IMR-90 (cell line): ENCODE data around the gene MAGI1. TPM values are rescaled to one million over a fixed set of nuclear protein-coding genes. Genes with fewer than 3 reads are reported as not detected.

Experiments
- ATAC-seq: fragments of 200-7000 bp; cut with Tn5 transposase; 2 replicates; pipeline ENCODE4 v1.9.1; 2020; ENCODE audit warnings: low read depth, mild to moderate bottlenecking, moderate library complexity
- BruUV-seq: library from RNA; stranded (reverse); fragments of 400-500 nt; replicated peaks from 2 replicates; lab custom pipeline; 2021; lab: Mats Ljungman, UMichigan
- CTCF ChIA-PET: fragments of 300-600 bp; formaldehyde crosslinking; extraction: SDS; loops from one replicate; lab custom pipeline; 2021; ENCODE audit warnings: antibody characterized with exemption; lab: Yijun Ruan, JAX
- POLR2A ChIA-PET: fragments of 300-600 bp; sonication (Branson Sonifier 250); formaldehyde crosslinking; loops from one replicate; lab custom pipeline; 2022; ENCODE audit warnings: antibody characterized with exemption; ENCODE audit not compliant: unreplicated experiment; lab: Charles Lee
- DNase-seq: peaks from one replicate; pipeline ENCODE4 v3.0.0; 2013
- H2AFZ ChIP-seq: replicated peaks from 2 replicates; pipeline ENCODE3; 2013; ENCODE audit warnings: low read length, mild to moderate bottlenecking; ENCODE audit not compliant: poor library complexity
- H2AK5ac ChIP-seq: 2 replicates; pipeline ENCODE4 v1.6.1; 2013; ENCODE audit warnings: low read depth, low read length, inconsistent platforms
- H2AK9ac ChIP-seq: replicated peaks from 2 replicates; pipeline ENCODE3; 2013; ENCODE audit warnings: mild to moderate bottlenecking, low read depth, low read length, moderate library complexity; ENCODE audit not compliant: poor library complexity
- H2BK120ac ChIP-seq: 2 replicates; pipeline ENCODE4 v1.6.1; 2013; ENCODE audit warnings: low read depth, low read length, inconsistent platforms
- H2BK15ac ChIP-seq: 3 replicates; pipeline ENCODE4 v1.6.1; 2013; ENCODE audit warnings: low read depth, low read length, inconsistent platforms
- H2BK20ac ChIP-seq: 2 replicates; pipeline ENCODE4 v1.6.1; 2013; ENCODE audit warnings: low read depth, mild to moderate bottlenecking, inconsistent platforms, low read length, moderate library complexity
- H2BK5ac ChIP-seq: 2 replicates; pipeline ENCODE4 v1.6.1; 2013; ENCODE audit warnings: mild to moderate bottlenecking, low read depth, low read length, inconsistent platforms; ENCODE audit not compliant: poor library complexity, severe bottlenecking
- H3K14ac ChIP-seq: replicated peaks from 2 replicates; pipeline ENCODE4 v1.6.1; 2013; ENCODE audit warnings: low read depth, low read length, inconsistent platforms
- H3K18ac ChIP-seq: 2 replicates; pipeline ENCODE4 v1.6.1; 2013; ENCODE audit warnings: low read depth, low read length, control low read depth
- H3K23ac ChIP-seq: 2 replicates; pipeline ENCODE4 v1.6.1; 2013; ENCODE audit warnings: low read depth, low read length, inconsistent platforms
- H3K27ac ChIP-seq: 2 replicates; pipeline ENCODE4 v1.5.1; 2013; ENCODE audit warnings: mild to moderate bottlenecking, control low read depth, low read length; ENCODE audit not compliant: insufficient read depth
- H3K27me3 ChIP-seq: 2 replicates; pipeline ENCODE4 v1.6.1; 2013; ENCODE audit warnings: low read length; ENCODE audit not compliant: control insufficient read depth, insufficient read depth
- H3K36me3 ChIP-seq: 2 replicates; pipeline ENCODE4 v1.6.1; 2013; ENCODE audit warnings: low read length, mixed read lengths; ENCODE audit not compliant: control insufficient read depth, insufficient read depth
- H3K4ac ChIP-seq: 2 replicates; pipeline ENCODE4 v1.6.1; 2013; ENCODE audit warnings: low read depth, low read length, inconsistent platforms
- H3K4me1 ChIP-seq: 2 replicates; pipeline ENCODE4 v1.6.1; 2013; ENCODE audit warnings: low read length, mixed read lengths; ENCODE audit not compliant: control insufficient read depth, insufficient read depth
- H3K4me2 ChIP-seq: 2 replicates; pipeline ENCODE4 v1.6.1; 2013; ENCODE audit warnings: low read depth, mild to moderate bottlenecking, control low read depth, low read length, moderate library complexity
- H3K4me3 ChIP-seq: 2 replicates; pipeline ENCODE4 v1.5.1; 2013; ENCODE audit warnings: low read depth, mild to moderate bottlenecking, control low read depth, low read length, moderate library complexity; ENCODE audit not compliant: insufficient read depth
- H3K56ac ChIP-seq: 2 replicates; pipeline ENCODE4 v1.6.1; 2013; ENCODE audit warnings: low read length, inconsistent platforms; ENCODE audit not compliant: insufficient read depth; ENCODE audit errors: extremely low read depth
- H3K79me1 ChIP-seq, 2 experiments: 2 replicates each; pipeline ENCODE4 v1.6.1; 2013; ENCODE audit warnings: low read length in 2 of 2, inconsistent platforms in 1 of 2, low read depth in 1 of 2
- H3K9ac ChIP-seq: 2 replicates; pipeline ENCODE4 v1.6.1; 2013; ENCODE audit warnings: low read depth, low read length, control low read depth
- H3K9me1 ChIP-seq: 2 replicates; pipeline ENCODE4 v1.6.1; 2013; ENCODE audit warnings: low read length, inconsistent platforms; ENCODE audit not compliant: insufficient read depth
- H3K9me3 ChIP-seq: 2 replicates; pipeline ENCODE4 v1.6.1; 2013; ENCODE audit warnings: low read length; ENCODE audit not compliant: control insufficient read depth, insufficient read depth
- H4K20me1 ChIP-seq: 2 replicates; pipeline ENCODE4 v1.6.1; 2013; ENCODE audit warnings: low read length, inconsistent platforms; ENCODE audit not compliant: insufficient read depth
- H4K5ac ChIP-seq: 2 replicates; pipeline ENCODE4 v1.6.1; 2013; ENCODE audit warnings: mild to moderate bottlenecking, low read depth, low read length, control low read depth
- H4K8ac ChIP-seq, 2 experiments: 2 replicates each; pipeline ENCODE4 v1.6.1; 2013; ENCODE audit warnings: low read depth in 2 of 2, low read length in 2 of 2, control low read depth in 1 of 2, inconsistent platforms in 1 of 2
- H4K91ac ChIP-seq: 2 replicates; pipeline ENCODE4 v1.6.1; 2013; ENCODE audit warnings: low read depth, low read length, inconsistent platforms; ENCODE audit not compliant: insufficient read depth
- CEBPB ChIP-seq: IDR thresholded peaks from 2 replicates; pipeline ENCODE4 v1.6.1; 2012; ENCODE audit warnings: low read depth, low read length, improper control_type of control experiment
- ELK1 ChIP-seq: fragments of 150-350 bp; IDR thresholded peaks from 2 replicates; pipeline ENCODE4 v1.6.1; 2016; ENCODE audit warnings: low read depth, mild to moderate bottlenecking, low read length, moderate library complexity, borderline replicate concordance
- FOS ChIP-seq: fragments of 150-350 bp; IDR thresholded peaks from 2 replicates; pipeline ENCODE4 v1.6.1; 2016; ENCODE audit warnings: low read depth, low read length
- MAFK ChIP-seq: IDR thresholded peaks from 2 replicates; pipeline ENCODE4 v1.6.1; 2012; ENCODE audit warnings: low read depth, low read length, improper control_type of control experiment
- NFE2L2 ChIP-seq: fragments of 150-350 bp; IDR thresholded peaks from 2 replicates; pipeline ENCODE4 v1.6.1; 2016; ENCODE audit warnings: low read depth, mild to moderate bottlenecking, low read length
- RFX5 ChIP-seq: IDR thresholded peaks from 2 replicates; pipeline ENCODE4 v1.8.0; 2012; ENCODE audit warnings: low read depth, mild to moderate bottlenecking, low read length, moderate library complexity
- SMC3 ChIP-seq: fragments of 150-350 bp; IDR thresholded peaks from 2 replicates; pipeline ENCODE4 v1.6.1; 2016; ENCODE audit warnings: low read depth, mild to moderate bottlenecking, antibody characterized with exemption, low read length, moderate library complexity
- WGBS, 2 experiments: methylation state at CpG; one replicate each; pipeline versions ENCODE4 v1.1.5 to v1.1.7; 2013; ENCODE audit warnings: missing lambda C conversion rate in 2 of 2; ENCODE audit not compliant: insufficient read length in 1 of 2; ENCODE audit errors: extremely low coverage in 2 of 2; 5-methylcytosine and 5-hydroxymethylcytosine counted together
- dilution Hi-C: fragments of 300-500 bp; cut with HindIII; formaldehyde crosslinking; loops from one replicate; pipeline ENCODE4 v1.14.3; 2018; ENCODE audit warnings: low sequenced_read_pairs; ENCODE audit not compliant: unreplicated experiment
- in situ Hi-C: fragments of 300-500 bp; cut with MboI; formaldehyde crosslinking; loops from 3 replicates; pipeline ENCODE4 v1.14.3; 2019; ENCODE audit warnings: low sequenced_read_pairs, inconsistent platforms, mixed read lengths
- intact Hi-C: fragments of 100-400 bp; cut with micrococcal nuclease; formaldehyde crosslinking; loops from 2 replicates; pipeline ENCODE4 v1.10.0; 2022
- polyA plus RNA-seq, 3 experiments: library from polyadenylated mRNA; depleted of rRNA; stranded (reverse); fragments of >200 nt; gene quantifications; 2 replicates each; pipeline ENCODE4 v1.2.3, GENCODE V29; 2012; ENCODE audit warnings: low replicate concordance in 1 of 3
- total RNA-seq: library from RNA; depleted of rRNA; stranded (reverse); fragments of >200 nt; gene quantifications from 2 replicates; pipeline ENCODE4 v1.2.3, GENCODE V29; 2012

The MAGI1 gene
- total and polyA plus RNA-seq, 2 of the 4 experiments (the other 2 are of a cell fraction): 14.5 to 24.2 TPM

- H3K9me3 ChIP-seq: no peaks in the 10 kb centered on the region
These were observed 144.6 kb downstream of the MAGI1 start for GRCh38 chr3:65894126-65894525.

More at GRCh38 chr3:65894126-65894525, 144.6 kb downstream of the MAGI1 start:
- Histone ChIP-seq H4K91ac (no peak overlapping the region), H3K23ac (no peak overlapping the region), H2BK120ac (no peak overlapping the region), H3K36me3 (no peaks in the 10 kb centered on the region), H3K4me1 (peaks cover 6% of the 10 kb centered on the region), H4K8ac (no peak overlapping the region), H2BK15ac (no peak overlapping the region), H3K9ac (no peak overlapping the region), H3K4ac (no peak overlapping the region), H3K4me3 (no peak overlapping the region), H3K56ac (no peak overlapping the region), H2AFZ (no peak overlapping the region), H3K18ac (no peak overlapping the region), H3K27me3 (no peaks in the 10 kb centered on the region), H2AK9ac (no peak overlapping the region), H3K9me1 (0 out of 2 replicates have a peak, but pooled peaks cover 4% of the 10 kb centered on the region), H4K5ac (no peak overlapping the region), H2BK20ac (no peak overlapping the region), H2BK5ac (no peak overlapping the region), H3K79me1 (peaks cover 15 to 44% of the 10 kb centered on the region in 2 experiments; a peak in 3 of 4 replicates), H2AK5ac (no peak overlapping the region), H3K14ac (no peak overlapping the region), H3K4me2 (no peak overlapping the region), H3K27ac (no peak overlapping the region), H4K20me1 (peaks cover 13% of the 10 kb centered on the region; the same call in 1 of the 2 replicates)
- intact Hi-C loops (no loop called here), in situ Hi-C loops (no loop called here), dilution Hi-C loops (no loop called here)
- CTCF ChIA-PET: no interaction called here
- BruUV-seq: no TSS peak
- DNase-seq (no peak), ATAC-seq (no peak)
- TF ChIP-seq RFX5: no peak
- TF ChIP-seq CEBPB: no peak
- no peak for TF ChIP-seq SMC3
- TF ChIP-seq ELK1: no peak
- TF ChIP-seq NFE2L2: no peak
- no peak for TF ChIP-seq FOS
- TF ChIP-seq MAFK: no peak
- POLR2A ChIA-PET: no interaction called here
- WGBS, 2 experiments: no CpG with 5 or more reads among the region's 2 CpGs
